Forelimb muscle (tissue), 1 donor: Measurements from ENCODE around the gene CAMK2B. TPM values are rescaled to one million over a fixed set of nuclear protein-coding genes. Genes with fewer than 3 reads are reported as not detected.

ENCODE experiments used
- DNase-seq: peaks from one replicate; pipeline ENCODE4 v3.0.0-alpha.2; 2013; ENCODE audit warnings: low read depth
- polyA plus RNA-seq: library from polyadenylated mRNA; unstranded; fragments of 120-200 nt; gene quantifications from one replicate; pipeline ENCODE4 v1.2.1, GENCODE V29; 2013; ENCODE audit not compliant: insufficient read length

Gene CAMK2B
- polyA plus RNA-seq, 1 donor = 22.9 TPM

DNA sequence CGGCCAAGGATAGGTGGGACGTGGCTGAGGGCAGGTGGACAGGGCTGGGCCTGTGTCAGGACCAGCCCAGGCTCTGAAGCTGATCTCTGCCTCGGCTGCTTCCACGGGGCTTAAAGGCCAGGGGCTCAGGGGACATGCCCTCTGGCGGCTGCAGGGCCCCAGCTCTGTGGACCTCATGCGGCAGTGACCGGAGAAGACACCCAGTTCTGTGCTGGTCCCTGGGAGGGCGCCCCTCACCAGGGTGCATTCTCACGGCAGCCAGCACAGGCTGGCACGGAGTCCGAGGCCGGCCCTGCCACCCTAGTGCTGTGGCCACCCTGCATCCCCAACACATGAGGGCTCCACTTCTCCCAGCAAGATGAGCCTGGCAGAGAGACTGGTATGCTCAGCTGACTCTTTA is 94.3 kb downstream of the CAMK2B start:
- no peak for DNase-seq

DNA sequence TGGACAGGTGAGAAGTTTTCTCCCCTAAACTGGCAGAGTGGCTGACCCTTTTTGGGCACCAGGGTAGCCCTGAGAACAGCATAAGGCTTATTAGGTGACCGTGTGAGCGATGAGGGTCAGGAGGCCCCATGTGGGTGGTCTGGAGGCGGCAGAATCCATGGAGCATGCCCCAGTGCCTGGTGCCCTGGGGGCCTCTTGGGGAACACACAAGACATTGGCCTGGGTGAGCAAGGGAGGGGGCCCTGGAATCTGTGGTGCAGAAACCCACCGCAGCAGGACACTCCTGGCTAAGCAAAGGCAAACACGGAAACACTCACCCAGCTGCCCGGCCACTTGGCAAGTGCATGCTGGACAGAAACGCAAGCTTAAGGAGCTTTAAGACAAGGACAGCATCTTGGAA is 95.1 kb downstream of the CAMK2B start:
- no peak for DNase-seq

DNA sequence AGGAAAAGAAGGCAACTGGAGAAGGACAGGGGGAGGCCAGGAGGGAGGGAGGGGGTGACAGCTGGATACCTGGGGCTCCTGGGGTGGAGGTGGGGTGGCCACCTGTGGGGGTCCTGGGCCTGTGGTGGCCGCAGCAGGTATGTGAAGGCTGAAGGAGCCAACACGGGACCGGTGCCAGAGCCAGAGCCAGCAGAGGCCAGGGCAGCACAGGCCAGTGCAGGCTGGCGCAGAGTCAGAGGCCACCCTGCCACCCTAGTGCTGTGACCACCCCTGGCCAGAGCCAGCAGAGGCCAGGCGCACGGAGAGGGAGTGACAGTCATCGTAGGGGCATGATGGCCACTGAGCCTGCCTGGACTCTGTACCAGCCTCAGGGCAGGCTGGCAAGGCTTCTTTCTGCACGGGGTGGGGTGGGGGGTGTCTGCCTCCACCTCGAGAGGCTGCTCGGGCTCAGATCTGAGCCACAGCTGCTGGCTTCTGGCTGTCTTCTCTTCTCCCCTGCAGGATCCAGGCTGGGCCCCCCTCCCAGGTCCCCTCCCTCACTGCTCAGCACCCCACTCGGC is 95.8 kb downstream of the CAMK2B start:
- DNase-seq = no peak

DNA sequence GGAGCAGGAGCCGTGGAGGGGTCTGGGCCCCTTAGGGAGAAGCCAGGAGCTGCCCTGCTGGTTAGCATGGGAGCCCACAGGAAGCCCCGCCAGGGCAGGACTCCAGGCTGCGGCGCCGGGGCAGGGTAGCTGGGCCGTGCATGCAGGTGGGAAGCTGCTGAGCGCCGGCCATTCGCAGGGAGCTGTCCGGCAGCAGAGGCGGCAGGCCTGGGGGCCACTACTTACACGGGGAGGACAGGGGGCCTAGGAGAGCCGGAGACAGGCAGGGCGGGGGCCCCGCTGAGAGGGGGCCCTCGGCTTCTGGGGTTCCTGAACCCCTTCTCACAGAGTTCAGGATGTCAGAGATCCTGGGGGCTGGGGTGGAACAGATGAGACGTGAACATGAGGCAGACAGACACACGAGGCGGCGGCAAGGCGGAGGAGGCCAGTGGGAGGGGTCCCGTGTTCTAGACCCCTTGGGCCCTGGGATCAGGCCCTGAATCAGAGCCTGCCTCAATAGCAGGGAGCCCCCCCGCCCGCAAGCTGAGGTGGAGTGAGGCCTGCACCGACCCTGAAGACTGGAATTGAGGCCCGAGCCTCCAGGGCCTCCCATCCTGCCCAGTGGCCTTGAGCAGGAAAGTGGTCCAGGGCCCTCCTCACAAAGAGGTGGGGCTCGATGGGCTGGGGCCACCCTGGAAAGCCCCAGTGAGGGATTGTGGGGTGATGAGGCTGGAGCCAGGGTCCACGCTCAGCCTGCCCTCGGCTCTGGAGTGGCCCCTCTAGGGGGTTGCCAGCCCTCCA is 96.6 kb downstream of the CAMK2B start:
- no peak for DNase-seq

DNA sequence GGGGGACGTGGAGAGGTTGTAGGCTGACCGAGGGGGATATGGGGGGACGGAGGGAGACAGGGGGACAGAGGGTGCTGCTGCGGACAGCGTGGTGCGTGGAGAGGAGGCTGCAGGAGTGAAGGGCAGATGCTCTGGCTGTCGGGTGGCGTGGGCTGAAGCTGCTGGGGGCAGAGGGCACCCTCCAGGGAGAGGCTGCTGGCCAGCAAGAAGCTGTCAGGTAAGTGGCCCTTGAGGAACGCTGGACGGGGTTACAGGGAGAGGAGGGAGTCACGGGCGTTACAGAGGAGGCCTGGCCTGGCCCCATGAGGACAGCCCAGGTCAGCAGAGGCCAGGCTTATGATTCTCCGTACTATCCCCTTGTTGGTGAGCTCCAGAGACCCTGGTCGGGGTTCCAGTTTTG is 97.5 kb downstream of the CAMK2B start:
- no peak for DNase-seq

DNA sequence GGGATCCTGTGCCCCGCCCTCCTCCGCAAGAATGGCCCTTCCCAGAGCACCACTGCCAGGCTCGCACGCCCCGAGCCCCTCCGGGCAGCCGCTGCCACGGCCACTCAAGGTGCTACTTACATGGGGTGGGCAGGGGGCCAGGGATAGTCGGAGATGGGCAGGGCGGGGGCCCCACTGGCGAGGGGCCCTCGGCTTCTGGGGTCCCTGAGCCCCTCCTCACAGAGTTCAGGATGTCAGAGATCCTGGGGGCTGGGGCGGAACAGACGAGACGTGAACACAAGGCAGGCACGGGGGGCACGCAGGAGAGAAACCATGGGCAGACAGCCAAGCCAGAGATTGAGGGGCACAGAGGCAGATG is 99.0 kb downstream of the CAMK2B start:
- no peak for DNase-seq

DNA sequence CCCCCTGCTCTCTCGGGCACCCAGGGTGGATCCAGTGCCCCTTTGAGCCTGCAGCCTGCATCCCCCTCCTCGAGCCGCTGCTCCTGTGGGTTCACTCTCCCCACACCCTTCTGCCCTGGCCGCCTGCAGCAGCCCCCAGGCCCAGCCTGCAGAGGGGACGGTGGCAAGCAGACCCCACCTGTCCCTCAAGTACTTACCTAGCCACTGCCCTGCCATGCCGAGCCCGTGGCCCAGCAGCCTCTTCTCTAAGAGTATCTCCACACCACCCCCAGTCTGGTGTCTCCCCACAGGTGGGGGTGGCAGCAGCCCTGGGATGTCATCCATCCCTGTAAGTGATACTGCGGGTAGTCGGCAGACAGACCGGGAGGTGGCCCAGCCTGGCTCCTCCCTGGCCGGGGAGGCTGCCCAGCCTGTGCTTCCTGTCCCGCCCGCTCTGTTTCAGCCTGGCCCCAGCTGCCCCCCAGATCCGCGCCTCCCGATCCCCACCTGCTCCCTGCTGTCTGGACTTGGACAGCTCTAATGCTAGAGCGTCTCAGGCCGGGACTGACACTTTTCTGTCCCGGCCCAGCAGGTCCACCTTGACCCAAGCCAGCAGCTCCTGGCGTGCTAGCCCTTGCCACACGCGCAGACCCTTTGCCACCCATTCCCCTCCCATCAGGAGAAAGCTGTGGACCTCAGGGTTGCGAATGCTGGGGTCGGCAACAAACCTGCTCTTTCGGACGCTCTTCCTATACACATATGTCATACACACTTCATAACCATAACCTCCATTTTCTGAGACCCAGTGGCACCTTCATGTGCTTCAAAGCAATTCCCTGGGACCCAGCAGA is 99.6 kb downstream of the CAMK2B start:
- no peak for DNase-seq

DNA sequence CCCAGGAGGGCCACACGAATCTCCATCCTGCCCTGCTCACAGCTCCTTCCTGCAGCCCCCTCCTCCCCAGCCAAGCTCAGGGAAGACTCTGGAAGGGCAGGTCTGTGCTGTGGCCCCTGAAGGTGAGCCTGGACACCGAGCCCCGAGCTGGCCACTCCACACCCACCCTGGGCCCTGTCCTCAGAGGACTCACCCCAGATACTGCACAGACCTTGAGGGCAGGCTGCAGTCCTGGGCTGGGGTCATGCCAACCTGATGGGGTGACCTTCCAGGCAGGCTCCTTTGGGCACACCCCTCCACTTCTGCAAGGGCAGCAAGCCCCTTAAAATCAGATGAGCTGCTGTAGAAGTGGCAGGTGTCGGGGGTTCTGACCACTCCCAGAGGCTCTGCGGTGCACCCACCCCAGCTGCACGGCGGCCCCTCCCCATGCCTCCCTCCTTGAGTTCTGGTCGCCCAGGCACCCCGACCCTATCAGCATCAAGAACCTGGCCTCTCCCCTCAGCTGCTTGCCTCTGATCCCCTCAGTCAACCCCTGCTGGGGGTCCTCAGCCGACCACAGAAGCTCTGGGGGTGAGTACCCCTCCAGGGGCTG is 100.3 kb downstream of the CAMK2B start:
- DNase-seq = no peak

DNA sequence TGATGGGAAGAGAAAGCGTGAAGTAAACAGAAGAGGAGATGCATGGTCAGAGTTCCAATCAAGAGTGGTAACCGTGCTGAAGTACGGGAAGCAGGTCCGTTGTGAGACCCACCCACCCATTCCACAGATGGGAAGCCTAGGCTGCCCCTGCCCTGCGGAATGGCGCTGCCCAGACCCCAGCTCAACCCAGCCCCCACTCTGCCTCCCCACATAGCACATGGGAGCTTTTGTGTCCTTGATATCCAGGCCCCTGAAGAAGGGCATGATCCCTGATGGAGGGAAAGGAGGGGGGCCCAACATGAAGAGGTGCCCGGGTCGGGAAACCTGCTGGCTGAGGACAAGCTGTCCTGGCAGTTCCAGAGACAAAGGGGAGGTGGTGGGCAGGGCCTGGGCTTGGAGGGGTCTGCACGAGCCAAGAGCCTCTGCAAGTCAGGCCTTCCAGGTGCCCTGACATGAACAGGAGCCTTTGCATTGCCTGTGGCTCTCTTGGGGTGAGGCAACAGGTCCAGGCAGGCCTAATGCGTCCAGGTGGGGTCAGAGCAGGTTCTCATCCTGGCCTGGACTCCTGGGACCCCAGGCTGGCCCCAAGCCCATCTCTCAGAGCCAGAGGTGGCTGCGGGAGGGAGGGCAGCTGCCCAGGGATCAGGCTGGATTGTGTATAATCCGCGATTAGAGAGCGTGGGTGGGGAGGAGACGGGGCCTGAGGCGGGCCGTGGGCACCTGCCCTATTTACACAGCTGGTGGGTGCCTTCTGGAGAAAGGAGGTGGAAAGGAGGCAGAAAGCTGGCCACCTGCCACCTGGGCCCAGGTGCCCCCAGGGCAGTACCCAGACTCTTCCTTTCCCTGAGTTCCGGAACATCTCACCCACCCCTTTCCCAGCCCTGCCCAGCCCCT is 101.1 kb downstream of the CAMK2B start:
- no peak for DNase-seq

DNA sequence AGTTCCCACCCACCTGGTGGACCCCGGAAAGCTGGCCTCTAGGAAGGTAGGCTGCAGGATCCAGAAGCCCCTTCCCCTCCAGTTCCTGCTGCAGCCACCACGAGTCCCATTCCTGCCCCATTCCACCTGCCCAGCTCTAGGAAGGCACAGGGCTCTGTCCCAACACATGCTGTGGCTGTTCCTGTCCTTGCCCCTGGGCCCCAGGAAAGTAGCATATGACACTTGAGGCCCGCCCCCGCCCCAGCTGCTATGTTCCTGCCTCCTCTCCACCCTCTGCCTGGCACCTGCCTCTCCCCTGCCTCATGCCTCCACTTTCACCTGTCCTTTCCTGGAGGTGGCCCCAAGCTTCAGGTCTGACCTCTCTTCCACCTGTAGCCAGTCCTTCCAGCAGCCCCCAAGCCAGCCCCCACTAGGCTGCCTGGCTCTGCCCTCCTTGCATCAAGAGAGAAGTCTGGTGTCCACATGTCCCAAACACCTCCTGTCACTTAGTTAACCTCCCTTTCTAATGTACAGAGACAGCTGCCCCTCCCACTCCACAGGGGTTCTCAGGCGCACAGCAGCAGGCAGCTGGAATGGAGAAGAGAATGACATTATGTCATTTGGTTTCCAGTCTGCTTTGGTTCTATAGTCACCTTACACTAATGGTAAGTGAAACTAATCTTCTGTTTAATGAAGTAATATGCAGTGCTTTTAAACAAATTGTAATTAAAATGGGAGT is 101.9 kb downstream of the CAMK2B start:
- no peak for DNase-seq

DNA sequence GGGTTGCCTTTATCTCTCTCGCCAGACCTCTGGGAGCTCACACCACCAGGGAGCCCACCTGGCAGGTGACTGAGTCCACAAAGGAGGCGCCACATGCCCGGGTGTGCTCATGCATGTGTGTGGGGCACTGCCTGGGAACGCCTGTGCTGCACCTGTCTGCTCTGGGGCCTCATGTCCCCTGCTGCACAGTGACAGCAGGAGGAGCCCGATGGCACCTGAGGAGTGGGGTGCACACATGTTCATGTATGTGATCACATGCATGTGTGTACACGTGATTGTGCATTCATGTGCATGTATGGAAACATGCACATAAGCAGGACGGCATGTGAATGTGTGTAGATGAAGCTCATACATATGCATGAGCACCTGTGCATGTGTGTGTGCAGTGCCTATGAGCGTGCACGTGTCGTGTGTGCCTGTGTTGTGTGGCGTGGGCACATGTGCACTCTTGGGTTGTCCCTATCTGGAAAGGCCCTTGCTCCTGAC is 102.6 kb downstream of the CAMK2B start:
- DNase-seq = no peak

DNA sequence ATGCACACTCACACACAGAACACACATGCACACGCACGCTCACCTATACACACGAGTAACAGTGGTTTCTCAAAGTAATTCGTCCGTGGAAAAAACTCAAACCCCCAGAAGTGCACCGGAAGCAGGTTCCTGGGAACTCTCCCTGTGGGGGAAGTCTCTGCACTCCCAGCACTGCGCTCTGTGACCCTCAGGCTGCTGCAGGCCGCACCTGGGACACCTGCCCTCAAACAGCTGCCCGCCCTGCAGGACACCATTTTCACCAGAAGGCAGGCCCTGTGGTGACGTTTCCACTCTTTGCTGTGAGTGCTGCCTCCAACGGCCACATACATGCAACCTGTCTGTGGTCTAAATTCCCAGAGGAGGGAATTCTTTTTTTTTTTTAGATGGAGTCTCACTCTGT is 103.3 kb downstream of the CAMK2B start:
- DNase-seq = no peak

DNA sequence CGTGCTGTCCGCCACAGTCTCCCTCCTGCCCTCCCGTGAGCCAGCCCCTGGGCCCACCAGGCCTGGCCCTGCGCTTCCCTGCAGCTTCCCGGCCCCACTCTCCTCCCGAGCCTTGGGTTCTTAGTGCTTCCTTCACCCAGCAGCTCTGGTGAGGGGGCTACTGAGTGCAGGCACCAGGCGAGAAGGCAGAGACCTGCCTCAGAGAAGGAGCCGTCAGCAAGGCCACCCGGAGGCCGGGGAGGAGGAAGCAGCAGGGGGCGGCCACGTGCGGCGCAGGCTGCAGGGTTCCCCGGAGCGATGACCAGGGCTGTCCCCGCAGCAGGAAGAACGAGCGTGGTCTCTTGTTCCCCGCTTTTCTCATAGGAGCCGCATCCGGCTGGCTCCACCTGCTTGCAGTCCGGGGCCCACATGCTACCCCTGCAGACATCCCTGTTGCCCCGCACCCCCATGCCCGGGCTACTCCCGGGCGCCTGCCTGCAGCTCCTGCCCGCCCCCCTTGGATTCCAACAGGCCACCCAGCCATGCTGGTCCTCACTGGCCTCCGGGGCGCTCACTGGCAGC is 104.1 kb downstream of the CAMK2B start:
- no peak for DNase-seq

DNA sequence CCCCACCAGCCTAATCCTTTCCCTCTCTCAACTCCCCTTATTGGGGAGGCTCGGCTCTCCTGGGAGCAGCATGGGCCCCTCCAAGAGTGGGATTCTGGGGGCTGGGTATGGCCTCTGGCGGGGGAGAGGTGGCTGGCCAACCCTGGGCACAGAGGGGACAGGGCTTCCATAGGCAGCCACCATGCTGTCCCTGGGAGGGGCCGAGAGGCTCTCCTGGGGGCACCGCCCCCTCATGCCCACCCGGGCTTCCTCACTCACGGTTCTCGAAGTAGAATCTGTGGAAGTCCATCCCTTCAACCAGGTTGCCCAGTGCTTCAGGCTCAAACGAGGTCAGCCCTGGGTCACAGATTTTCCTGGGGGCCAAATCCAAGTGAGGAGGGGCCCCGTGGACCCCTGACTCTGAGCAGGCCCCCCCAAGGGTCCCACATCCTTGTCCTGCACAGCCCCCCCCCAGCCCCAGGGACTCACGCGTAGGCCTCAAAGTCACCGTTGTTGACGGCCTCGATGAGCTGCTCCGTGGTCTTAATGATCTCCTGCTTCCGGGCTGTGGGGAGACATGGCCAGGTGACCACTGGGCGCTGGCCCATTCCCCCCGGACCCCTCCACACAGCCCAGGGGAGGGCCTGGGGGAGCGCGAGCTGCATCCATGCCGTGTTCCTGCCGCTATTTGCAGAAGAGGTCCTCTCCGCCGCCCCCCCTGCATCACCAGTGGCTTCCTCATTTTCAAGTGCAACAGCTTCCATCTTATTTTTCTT is 104.9 kb downstream of the CAMK2B start:
- no peak for DNase-seq

DNA sequence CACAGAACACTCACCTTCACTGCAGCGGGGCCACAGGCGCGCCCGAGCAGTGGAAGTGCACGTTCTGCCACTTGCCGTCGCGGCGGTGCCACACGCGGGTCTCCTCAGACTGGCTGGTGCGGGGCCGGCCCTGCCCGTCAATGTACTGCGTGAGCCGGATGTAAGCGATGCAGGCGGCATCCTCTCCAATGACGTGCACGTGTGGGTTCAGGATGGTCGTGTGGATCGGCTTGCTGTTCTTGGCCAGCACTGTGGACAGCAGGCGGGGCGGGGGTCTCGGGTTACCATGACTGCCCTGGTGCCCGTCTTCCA is 105.4 kb downstream of the CAMK2B start:
- no peak for DNase-seq

DNA sequence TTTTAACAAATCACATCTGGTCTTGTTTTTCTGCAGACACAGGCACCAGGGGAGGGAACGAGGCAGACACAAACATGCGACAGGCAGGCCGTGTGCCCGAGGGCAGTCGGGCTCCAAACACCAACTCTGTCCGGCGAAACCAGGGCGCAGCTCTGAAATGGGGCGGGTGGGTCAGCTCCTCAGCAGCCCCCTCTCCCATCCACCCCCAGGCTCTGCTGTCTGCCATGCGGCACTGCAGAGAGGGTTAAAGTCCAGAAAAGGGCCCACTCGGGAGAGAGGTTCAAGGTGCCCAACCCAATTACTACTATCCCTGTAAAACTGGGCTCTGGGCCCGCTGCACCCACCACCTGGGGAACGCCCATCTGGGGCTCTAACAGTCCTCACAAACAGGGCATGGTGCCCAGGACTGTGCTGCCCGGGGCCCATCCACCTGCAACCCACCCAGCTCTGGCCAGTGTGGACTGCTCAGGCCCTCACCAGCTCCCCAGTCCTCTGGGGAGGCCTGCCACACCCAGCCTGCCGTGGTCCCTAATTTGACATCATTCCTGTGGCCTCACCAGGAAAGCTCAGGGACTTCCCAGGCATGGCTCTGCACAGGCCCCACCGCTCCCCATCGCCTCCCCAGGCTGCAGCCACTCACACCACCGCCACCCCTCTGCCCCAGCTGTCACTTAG is 105.9 kb downstream of the CAMK2B start:
- DNase-seq = no peak

DNA sequence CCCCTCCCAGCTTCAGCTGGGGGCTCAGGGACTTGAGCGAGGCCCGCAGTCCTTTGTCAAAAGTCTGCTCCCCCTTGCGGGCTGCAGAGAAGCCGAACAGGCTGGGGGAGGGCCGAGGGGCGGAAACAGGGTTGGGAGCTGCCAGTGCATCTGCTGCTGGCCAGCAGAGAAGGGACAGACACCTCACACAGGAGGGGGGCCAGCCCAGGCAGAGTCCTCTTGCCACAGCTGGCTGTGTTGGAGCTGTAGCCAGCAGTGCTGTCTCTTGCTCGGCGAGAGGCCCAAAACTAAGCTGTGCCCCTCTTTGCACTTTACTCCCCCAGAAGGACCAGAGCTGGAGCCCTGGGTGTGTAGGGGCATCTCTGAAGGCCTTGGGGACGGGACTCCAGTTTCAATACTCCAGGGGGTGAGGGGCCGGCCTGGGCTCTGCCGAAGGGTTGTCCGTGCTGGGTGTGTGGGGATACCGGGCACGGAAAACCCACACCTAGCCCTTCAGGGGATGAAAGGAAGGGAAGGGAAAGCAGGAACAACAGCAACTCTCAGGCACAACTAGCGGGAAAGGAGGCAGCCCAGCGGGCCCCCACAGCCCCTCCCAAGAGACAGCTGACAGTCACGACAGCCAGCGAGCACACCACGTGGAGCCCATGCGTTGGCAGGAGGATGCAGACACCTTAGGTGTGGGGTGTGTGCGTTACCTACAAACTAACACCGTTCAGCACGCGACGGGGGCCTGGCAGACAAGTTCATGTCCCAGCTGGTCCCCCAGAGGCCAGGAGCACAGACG is 106.8 kb downstream of the CAMK2B start:
- DNase-seq = no peak

DNA sequence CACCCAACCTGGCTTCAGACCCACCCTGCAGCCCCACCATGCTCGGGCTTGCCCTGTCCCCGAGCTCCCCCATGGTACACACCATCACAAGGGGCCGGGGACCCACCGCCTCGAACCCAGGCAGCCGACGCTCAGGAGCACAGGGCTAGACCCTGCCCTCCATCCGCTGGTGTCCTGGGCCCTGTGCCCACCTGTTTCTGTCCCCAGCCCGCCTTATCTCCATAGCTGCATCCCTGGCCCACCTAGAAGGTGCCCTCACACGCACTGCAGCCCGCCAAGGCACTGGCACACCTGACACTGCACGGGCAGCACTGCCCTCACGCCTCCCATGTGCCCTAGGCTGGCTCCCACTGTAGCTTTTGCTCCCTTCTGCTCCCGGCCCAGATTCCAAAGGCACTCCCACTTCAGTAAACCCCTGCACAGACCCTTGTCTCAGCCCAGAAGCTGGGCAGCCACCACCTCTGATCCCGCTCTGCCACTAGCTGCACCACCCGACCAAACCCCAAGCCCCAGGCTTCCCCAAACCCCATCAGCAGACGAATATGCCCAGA is 107.5 kb downstream of the CAMK2B start:
- DNase-seq = no peak
